Heart left ventricle (tissue), 16 donors: ENCODE results near the gene STX8. TPM values are rescaled to one million over a fixed set of nuclear protein-coding genes. Genes with fewer than 3 reads are reported as not detected.

Source experiments
- ATAC-seq, 4 donors: fragments of 200-7000 bp; cut with Tn5 transposase; one replicate each; pipeline ENCODE4 v1.9.1; 2020 to 2022; ENCODE audit warnings: moderate library complexity in 4 of 4, mild to moderate bottlenecking in 3 of 4, moderate number of reproducible peaks in 1 of 4
- DNase-seq, 5 donors: peaks; one replicate each; pipeline ENCODE4 v3.0.0-alpha.2; 2020
- H3K27ac ChIP-seq, 12 donors: fragments of 200-600 bp; sonication (generic) in 4 of 12; one replicate each; pipeline versions ENCODE4 v1.5.0 to v1.8.0; 2016 to 2022; ENCODE audit warnings: mild to moderate bottlenecking in 2 of 12
- H3K27me3 ChIP-seq, 9 donors: fragments of 200-600 bp; sonication (generic) in 2 of 9; one replicate each; pipeline versions ENCODE4 v1.5.1 to v1.8.0; 2016 to 2022; ENCODE audit warnings: mild to moderate bottlenecking in 3 of 9
- H3K36me3 ChIP-seq, 9 donors: fragments of 200-600 bp; sonication (generic) in 2 of 9; one replicate each; pipeline versions ENCODE4 v1.5.0 to v1.8.0; 2018 to 2022; ENCODE audit warnings: mild to moderate bottlenecking in 2 of 9
- H3K4me1 ChIP-seq, 12 donors: fragments of 200-600 bp; sonication (generic) in 4 of 12; one replicate each; pipeline versions ENCODE4 v1.5.0 to v1.8.0; 2016 to 2022; ENCODE audit warnings: mild to moderate bottlenecking in 3 of 12
- H3K4me3 ChIP-seq, 12 donors: fragments of 200-600 bp; sonication (generic) in 4 of 12; one replicate each; pipeline versions ENCODE4 v1.5.0 to v1.8.0; 2017 to 2022; ENCODE audit warnings: mild to moderate bottlenecking in 9 of 12, moderate library complexity in 4 of 12
- H3K9me3 ChIP-seq, 12 donors: fragments of 200-600 bp; sonication (generic) in 4 of 12; one replicate each; pipeline versions ENCODE4 v1.5.0 to v1.8.0; 2016 to 2022; ENCODE audit warnings: mild to moderate bottlenecking in 1 of 12
- CTCF ChIP-seq, 12 donors: fragments of 200-600 bp; sonication (generic) in 4 of 12; IDR thresholded peaks; one replicate each; pipeline versions ENCODE4 v1.5.0 to v1.8.0; 2018 to 2022; ENCODE audit warnings: antibody characterized with exemption in 12 of 12, mild to moderate bottlenecking in 5 of 12
- POLR2A ChIP-seq, 2 donors: fragments of 450-650 bp; IDR thresholded peaks; one replicate each; pipeline ENCODE4 v1.6.1; 2017; ENCODE audit warnings: antibody characterized with exemption in 2 of 2, mild to moderate bottlenecking in 2 of 2, moderate library complexity in 2 of 2
- WGBS, 4 donors: extraction: QIAGEN DNeasy Blood & Tissue Kit in 2 of 4; methylation state at CpG; one replicate each; pipeline versions ENCODE4 v1.1.5 to v1.1.7; 2013 to 2018; 5-methylcytosine and 5-hydroxymethylcytosine counted together
- intact Hi-C, 10 donors: fragments of 100-400 bp; cut with DNase I; formaldehyde crosslinking; loops; one replicate each; pipeline versions ENCODE4 v1.11.1 to v1.14.2; 2022
- polyA plus RNA-seq, 2 donors: library from polyadenylated mRNA; stranded (reverse); fragments of 200-250 nt; gene quantifications; one replicate each; pipeline ENCODE4 v1.2.3, GENCODE V29; 2013
- total RNA-seq, 9 donors: library from RNA; depleted of rRNA in 2 of 9; stranded (reverse); fragments of >200 nt in 2 of 9; fragmentation: NEBNext Ultra II Directional in 3 of 9; extraction: Animal tissue kit (Norgen Biotek cat#: 25700) in 3 of 9; gene quantifications; one replicate each; pipeline versions ENCODE4 v1.1.0 to v1.2.4, GENCODE V29; 2016 to 2023
- donor health status: ischemic (EF 13 %, LVEDD 7.1; RV severe dilation, severe dysfunction).
- donor health status: healthy with polysubstance abuse.
- donor health status: DM: no; HTN: yes; CAD: no.
- donor health status: DM: no; HTN: no; CAD: no.
- donor health status: ischemic (EF 25% LVEDD 6.9; RV normal size, moderate dysfunction).
- donor health status: ischemic (EF 25% LVEDD 5.7; RV mildly dilated, moderate dysfunction).
- donor health status: healthy.
- donor health status: DM: yes; HTN: yes; CAD: no.
- donor health status: ischemic (EF 35%, LVEDD 5.7; RV mildly dilated, moderate dysfunction).
- donor health status: nonischemic (EF 11% LVEDD 7.7; RV severe dilation, severe dysfunction).
- donor health status: DM: yes; HTN: yes; CAD: no.
- donor health status: PGD.
- donor health status: ischemic (EF 29% LVEDD 5.4; RV normal size, mild dysfunction).
- donor health status: nonischemic (EF 23%, LVEDD 6.1; RV moderate dilation, normal function).

STX8 gene
- total and polyA plus RNA-seq, 11 donors: 43.2 to 86.0 (median 62.3) TPM

GRCh38 chr17:9553596-9553995, 22.0 kb downstream of the STX8 start:
- Histone ChIP-seq H3K36me3 (peaks cover 0 to 53% (median 16%) of the 10 kb centered on the region in 9 donors), H3K4me1 (peaks cover 0 to 9% (median 0%) of the 10 kb centered on the region in 12 donors), H3K4me3 (no peak overlapping the region), H3K27ac (no peak overlapping the region), H3K27me3 (no peaks in the 10 kb centered on the region), H3K9me3 (no peaks in the 10 kb centered on the region)
- WGBS, 4 donors: 90 to 94% (median 92%) methylated on average over 4 of the region's 4 CpGs
- ATAC-seq: no peak
- intact Hi-C loops: no loop called here
- no peak for TF ChIP-seq CTCF (IDR thresholded peaks at IDR 0.05)
- no peak for TF ChIP-seq POLR2A (IDR thresholded peaks at IDR 0.05)
- DNase-seq: no peak

- Histone ChIP-seq H3K4me3 (no peak overlapping the region), H3K4me1 (peaks cover 0 to 9% (median 0%) of the 10 kb centered on the region in 12 donors), H3K27me3 (no peaks in the 10 kb centered on the region), H3K36me3 (peaks cover 0 to 54% (median 16%) of the 10 kb centered on the region in 9 donors), H3K27ac (no peak overlapping the region), H3K9me3 (no peaks in the 10 kb centered on the region)
- WGBS, 4 donors: 86 to 92% (median 90%) methylated on average over 2 of the region's 2 CpGs
- ATAC-seq: no peak
- TF ChIP-seq CTCF (IDR thresholded peaks at IDR 0.05): no peak
- TF ChIP-seq POLR2A (IDR thresholded peaks at IDR 0.05): no peak
- intact Hi-C loops: no loop called here
- DNase-seq: no peak
Observed at GRCh38 chr17:9553181-9553580, 22.4 kb downstream of the STX8 start.

- intact Hi-C loops: no loop called here
- Histone ChIP-seq H3K36me3 (peaks cover 0 to 38% (median 12%) of the 10 kb centered on the region in 9 donors), H3K9me3 (no peaks in the 10 kb centered on the region), H3K4me1 (no peaks in the 10 kb centered on the region), H3K4me3 (no peak overlapping the region), H3K27ac (no peak overlapping the region), H3K27me3 (no peaks in the 10 kb centered on the region)
- 90 to 98% (median 96%) methylated on average over 2 of the region's 2 CpGs for WGBS, 4 donors
- no peak for DNase-seq
- no peak for ATAC-seq
- TF ChIP-seq CTCF (IDR thresholded peaks at IDR 0.05) (no peak), POLR2A (IDR thresholded peaks at IDR 0.05) (no peak)
Observed at GRCh38 chr17:9549215-9549614, 26.4 kb downstream of the STX8 start.

GRCh38 chr17:9544221-9544620, 31.4 kb downstream of the STX8 start:
- ATAC-seq: peak in 1 of 4 donors; percentile 75

More at GRCh38 chr17:9544221-9544620, 31.4 kb downstream of the STX8 start:
- no peak for DNase-seq
- Histone ChIP-seq H3K27me3 (no peaks in the 10 kb centered on the region), H3K4me1 (no peaks in the 10 kb centered on the region), H3K27ac (no peak overlapping the region), H3K9me3 (no peaks in the 10 kb centered on the region), H3K4me3 (no peak overlapping the region), H3K36me3 (peaks cover 0 to 17% (median 2%) of the 10 kb centered on the region in 9 donors)
- intact Hi-C loops: no loop called here
- TF ChIP-seq POLR2A (IDR thresholded peaks at IDR 0.05): no peak
- no peak for TF ChIP-seq CTCF (IDR thresholded peaks at IDR 0.05)
- 62 to 93% (median 81%) methylated on average over 7 of the region's 7 CpGs for WGBS, 4 donors
